Stimulated activated CD4-positive, alpha-beta T cell treated with anti-CD3 and anti-CD28 coated beads, Interleukin-1b, Interleukin-23, amount 100 ng/mL, for 1 hour (primary cell): ENCODE data around the gene DYNC1I1.

Experiments
- DNase-seq, 2 donors: peaks; one replicate each; pipeline ENCODE4 v3.0.0-alpha.2; 2020; ENCODE audit warnings: low read depth in 2 of 2

DYNC1I1 gene

DNA sequence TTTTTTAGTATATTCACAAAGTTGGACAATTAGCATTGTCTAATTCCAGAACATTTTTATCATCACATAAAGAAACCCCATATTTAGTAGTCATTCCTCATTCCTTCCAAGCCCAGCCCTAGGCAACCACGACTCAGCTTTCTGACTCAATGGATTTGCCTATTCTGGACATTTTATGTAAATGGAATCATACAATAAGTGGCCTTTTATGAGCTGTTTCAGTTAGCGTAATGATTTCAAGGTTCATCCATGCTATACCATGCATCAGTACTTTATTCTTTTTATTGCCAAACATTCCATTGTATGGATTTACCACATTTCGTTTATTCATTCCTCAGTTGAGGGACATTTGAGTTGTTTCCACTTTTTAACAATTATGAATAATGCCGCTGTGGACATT is 249.2 kb downstream of the DYNC1I1 start:
- DNase-seq, result no peak

DNA sequence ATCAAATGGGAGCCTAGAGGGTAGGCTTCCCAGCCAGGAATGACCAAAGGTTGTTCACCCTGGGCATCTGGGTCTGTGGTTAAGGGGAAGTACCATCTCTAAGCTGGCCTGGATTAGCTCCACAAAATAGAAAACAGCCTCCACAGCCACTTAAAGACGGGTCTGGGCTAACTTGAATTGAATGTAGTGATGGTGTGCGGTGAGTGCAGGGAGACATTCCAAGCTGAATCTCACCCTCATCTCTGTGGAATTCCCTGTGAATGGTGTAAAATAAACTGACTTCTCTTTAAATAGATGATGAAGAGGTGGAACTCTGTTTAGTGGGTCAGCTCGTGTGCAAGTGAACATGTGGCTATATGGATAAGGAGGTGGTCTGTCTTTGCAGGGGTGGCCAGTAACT is 251.0 kb downstream of the DYNC1I1 start:
- no peak for DNase-seq

DNA sequence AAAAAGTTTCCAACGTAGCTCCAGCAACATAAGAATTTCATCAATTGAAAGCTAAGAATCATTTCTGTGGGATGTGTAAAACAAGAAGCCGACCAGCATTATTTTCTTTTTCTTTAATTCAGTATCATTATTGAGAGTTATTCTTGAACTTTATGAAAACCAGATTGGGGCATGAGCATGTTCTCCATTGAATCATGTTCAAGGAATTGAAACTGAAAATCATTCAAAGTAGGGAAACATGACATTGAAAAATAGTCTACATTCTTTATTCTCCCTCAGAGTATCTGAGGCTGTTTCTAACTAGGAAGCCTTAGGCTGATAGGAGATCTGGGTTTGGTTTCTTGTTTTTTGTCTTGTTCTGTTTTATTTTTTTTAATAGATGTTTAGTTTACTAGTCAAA is 253.7 kb downstream of the DYNC1I1 start:
- DNase-seq, result no peak

DNA sequence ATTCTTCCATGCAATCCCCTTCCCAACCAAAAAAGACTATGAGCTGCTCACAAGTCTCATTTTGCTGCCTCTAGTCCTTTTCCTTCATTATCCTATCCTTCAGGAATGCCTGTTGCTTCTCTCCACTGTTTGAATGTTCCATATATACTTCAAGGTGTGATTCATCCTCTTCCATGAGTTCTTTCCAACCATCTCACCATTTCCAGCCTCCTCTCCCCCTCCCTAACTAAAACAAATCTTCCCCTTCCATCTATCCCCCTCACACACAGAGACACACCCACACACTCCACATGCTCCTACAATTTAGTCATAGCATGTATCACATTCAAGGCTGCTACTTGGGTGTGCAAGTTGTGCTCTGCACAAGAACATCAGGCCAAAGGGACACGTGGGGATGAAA is 254.3 kb downstream of the DYNC1I1 start:
- no peak for DNase-seq

DNA sequence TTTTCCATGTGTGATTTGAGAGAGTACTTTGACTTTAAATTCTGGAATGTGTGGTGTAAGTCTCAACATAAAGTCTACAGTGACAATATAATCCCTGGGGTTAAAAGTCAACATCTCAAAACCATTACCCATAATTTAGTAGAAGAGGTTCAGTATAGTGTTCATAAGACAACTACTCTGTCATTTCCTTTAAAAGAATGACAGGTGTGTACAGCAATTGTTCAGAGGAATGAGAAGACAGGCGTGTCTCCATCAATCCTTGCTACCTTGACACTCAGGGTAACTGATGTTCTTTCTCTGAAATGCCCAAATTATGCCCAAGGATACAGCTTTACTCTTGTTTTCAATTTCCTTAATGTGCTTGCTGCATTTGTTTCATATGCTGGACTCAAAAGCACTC is 256.4 kb downstream of the DYNC1I1 start:
- DNase-seq, result no peak

DNA sequence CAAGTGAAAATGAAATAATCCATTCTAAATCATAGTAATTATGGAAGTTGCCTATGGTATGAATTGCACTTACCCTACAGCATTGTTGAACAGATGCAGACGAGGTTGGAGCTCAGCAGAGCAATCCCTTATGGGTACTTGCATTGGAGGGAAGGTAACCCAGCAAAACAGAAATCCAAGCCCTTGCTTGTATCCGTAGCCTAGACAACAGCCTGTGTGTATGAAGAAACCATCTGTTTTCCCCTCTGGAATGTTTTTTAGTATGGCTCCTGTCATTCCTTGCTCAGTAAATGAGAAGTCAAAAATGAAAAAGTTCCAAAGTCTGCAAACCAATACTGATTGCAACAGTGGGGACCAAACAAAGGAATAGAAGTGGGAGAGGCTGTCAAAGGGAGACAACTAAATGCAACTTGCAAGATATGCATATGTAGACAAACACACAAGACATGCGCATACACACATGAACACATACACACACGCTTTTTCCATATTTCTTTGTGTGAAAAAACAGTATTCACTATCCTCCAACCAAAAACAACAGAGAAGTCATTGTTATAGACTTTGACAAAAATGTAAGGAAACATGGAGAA is 260.8 kb downstream of the DYNC1I1 start:
- DNase-seq, result no peak

DNA sequence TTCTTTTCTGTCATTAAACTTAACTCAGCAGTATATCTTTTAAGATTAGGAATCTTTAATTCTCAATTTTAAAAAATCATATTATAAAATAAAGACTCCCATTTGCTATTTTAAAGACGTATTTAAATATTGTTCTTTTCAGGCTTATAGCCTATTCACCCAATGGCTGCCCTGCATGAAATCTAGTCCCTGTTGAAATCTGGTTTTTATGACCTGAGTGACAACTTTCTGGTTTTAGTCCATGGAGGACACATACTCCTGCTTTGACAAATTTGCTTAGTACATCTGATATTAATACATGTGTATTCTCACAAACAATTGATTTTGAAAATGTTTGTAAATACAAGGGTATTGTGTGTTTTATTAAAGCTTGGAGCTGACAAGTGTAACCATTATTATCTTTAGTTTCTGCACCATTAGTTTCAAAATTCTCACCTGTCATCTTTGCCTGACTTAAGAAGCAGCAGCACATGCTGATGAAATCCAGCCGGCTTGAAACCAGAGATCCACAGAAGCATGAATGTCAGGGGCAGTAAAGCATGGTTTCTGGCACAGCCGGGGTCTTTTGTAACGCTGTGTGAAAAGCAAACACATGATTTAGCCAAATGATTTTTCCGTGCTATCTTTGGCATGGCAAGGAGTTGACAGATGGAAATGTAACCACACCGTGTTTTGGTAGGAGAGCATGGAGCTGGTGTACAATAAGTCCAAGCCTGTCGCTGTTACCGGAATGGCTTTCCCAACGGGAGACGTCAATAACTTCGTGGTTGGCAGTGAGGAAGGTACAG is 262.8 kb downstream of the DYNC1I1 start:
- DNase-seq, result no peak

DNA sequence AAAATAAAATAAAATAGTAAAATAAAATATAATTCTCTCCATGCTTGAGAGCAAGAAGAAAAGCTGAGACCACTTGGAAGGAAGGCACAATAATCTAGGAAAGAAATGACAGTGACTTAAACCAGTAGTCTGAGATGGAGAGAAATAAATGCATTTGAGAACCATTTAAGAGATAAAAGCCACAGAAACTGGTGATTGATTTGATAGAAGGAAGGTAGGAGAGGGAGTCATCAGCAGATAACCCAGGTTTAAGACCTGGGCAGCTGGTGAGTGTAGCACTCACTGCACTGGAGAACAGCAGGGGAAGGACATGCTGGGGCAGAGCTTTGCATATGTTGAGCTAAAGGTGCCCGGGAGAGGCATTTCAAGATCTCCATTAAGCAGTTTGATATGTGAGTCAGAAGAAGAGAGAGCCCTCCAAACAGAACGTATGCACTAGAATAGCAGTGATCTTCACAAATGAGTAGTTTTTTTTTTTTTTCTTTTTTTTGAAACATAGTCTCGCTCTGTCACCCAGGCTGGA is 268.0 kb downstream of the DYNC1I1 start:
- no peak for DNase-seq

DNA sequence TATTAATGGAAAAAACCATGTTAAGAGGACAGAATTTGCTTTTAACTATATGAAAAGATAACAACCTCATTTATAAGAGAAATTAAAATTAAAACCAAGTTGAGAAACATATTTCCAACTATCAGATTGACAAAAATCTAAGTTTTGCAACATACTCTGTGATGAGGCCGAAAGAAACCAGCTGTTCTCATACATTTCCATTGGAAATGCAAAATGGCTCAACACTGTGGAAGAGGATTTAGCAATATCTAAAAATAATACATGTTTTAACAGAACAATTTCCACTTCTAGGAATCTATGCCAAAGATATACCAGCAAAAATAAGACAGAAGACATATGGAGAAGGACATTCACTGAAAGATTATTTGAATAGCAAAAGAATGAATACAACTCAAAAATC is 268.8 kb downstream of the DYNC1I1 start:
- no peak for DNase-seq

DNA sequence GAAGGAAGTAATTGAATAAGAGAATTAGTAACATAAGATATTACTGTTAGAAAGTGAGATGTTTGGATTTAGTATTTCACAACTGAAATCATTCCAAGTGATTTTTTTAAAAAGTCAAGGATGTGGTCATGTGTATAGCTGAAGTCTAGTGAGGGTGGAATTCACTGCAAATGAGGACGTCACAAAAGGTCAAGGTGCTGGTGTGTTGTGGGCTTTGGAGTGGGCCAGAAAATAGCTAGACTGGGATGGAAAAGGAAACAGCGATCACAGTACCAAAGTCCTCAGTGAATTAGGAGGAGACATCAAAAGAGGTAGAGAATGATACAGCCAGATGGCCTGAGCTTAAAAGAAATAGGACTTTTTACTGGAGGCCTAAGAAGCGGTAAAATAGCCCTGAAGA is 272.8 kb downstream of the DYNC1I1 start:
- DNase-seq, result no peak

DNA sequence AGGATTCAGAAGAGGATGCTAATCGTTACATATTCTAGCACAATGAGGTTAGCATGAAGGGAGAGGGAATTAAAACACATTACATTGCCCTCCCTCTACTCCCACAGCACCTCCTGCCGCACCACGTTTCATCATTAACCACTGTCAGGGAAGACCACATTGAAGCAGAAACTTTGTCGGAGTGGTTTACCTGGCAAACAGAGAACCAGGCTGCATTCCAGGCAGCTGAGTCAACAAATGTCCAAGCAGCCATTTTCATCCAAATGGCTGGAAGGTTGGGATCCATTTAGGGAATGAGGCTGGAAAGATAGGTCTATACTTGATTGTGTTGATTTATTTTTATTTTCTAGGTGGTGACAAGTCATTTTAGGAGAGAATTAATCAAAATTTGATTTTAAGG is 273.6 kb downstream of the DYNC1I1 start:
- no peak for DNase-seq

DNA sequence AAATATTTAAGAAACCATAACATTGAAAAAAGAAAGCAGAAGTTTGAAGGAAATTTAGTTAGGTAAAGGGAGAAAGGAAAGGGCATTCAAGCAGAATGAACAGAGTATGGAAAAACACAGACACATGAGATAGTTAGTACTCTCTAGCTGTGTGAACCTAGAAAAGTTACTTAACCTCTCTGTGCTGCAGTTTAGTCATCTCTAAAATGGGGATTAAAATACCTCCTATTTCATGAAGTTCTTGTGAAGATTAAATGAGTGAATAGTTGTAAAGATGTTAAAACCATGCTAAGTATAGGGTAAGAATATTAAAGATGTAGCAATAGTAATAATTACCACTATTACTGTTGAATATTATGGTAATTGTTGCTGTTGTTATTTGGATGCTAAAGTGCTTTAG is 279.9 kb downstream of the DYNC1I1 start:
- DNase-seq, result no peak

DNA sequence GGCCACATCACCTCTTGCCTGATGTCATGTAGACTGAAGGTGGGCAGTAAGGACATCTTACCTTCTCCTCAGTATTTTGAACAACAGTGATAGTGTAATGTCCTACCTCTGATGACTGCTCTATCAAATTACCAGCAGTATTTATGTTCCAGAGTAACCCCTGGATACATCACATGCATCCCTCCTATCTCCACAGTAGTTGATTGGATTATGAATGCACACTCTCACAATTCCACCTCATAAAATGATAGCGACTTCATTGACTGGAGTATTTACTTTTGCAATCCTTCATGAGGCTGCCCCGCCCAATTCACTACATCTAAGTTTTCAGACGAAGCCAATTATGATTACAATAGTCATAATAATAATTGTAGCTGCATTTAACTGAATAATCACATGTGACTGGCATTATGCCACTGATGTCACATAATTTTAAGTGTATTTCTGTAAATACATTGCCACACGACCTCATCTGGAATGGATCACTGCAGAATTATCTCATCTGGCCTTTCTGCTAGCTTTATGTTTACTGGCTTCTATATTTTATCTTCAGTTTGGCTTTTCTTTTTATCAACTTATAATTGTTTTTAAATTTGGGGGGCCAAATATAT is 280.6 kb downstream of the DYNC1I1 start:
- DNase-seq, result no peak

DNA sequence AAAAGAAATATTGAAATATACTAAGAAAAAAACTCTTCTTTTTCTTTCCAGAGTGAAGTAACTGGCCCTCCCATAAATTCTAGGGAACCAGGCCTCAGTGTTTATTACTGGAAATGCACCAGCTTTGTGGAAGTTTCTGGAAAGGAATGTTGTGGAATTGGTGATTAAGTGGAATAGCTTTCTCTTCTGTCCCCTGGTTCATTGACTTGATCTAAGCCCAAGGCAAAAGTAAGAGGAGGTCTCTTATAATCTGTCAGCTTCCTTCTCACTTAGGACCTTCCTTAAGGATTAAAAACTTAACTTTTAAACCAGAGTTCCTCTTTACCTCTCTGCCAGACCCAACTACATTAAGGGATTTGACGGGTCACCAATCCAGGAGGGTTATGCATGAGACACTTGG is 283.4 kb downstream of the DYNC1I1 start:
- no peak for DNase-seq

DNA sequence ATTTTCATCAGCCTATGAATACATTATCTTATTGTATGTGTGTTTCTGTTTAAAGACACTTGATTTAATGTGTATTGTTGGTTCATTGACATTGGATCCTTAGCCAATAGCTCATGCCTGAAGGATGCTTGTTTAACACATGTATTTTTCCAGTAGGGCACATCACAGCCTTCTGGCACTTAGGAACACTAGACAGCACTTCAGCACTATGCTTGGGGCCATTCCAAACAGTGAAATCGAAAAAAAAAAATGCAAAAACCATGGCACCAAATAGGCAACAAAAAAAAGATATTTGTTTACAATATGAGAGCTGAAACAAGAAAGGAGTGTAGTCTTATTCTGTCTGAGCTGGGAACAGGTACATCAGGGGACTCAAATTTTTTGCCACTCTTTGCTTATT is 286.7 kb downstream of the DYNC1I1 start:
- DNase-seq, result no peak

DNA sequence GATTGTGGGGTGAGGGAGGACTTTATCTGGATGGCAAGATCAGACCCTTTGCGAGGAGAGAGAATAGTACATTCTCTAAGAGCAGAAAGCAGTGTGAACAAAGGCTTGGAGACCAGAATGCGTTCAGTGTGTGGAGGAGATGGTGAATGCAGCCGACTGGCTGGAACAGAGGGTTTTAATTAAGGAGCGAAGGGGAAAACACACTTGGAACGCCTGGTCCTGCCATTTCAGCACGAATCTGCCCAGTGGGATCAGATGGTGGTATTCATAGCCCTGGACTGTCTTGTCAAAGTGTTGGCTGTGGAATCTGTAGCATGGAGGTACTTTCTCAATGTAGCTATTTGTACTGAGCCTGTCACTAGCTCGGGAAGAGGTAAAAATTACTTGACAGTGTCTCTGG is 288.7 kb downstream of the DYNC1I1 start:
- no peak for DNase-seq

DNA sequence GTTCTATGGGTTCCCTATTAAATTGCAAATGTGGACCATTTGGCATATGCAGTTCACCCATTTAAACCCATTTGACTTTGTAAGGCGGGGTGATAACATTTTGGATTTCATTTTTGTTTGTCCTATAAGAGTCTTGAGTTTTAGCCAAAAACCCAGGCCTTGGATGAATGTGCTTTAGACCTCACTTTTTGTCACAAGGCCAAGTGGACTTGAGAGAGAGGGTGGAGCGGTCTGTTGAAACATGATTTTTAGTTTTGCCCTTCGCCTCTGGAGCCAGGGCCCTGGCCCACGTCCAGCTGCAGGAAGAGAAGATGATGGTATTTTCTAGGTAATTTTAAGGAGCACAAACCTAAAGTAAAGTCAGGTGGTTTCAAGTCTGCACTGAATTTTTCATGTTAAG is 289.5 kb downstream of the DYNC1I1 start:
- no peak for DNase-seq

DNA sequence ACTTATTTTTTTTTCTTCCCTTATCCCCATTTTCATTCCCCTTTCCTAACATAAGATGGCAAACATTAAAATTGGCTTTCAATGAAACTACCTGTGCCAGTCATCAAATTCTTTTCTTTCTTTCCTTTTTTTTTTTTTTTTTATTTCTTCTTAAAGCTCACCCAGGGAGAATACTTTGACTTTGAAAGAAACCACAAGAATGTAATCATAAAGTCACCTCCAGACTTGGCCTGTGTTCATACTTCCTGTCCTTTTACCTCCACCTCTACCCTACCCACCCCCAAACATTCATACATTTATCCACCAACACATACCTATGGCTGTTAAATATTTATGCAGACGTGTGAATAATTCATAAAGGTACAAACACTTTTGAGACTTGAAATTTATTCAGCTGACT is 295.0 kb downstream of the DYNC1I1 start:
- DNase-seq, result no peak

DNA sequence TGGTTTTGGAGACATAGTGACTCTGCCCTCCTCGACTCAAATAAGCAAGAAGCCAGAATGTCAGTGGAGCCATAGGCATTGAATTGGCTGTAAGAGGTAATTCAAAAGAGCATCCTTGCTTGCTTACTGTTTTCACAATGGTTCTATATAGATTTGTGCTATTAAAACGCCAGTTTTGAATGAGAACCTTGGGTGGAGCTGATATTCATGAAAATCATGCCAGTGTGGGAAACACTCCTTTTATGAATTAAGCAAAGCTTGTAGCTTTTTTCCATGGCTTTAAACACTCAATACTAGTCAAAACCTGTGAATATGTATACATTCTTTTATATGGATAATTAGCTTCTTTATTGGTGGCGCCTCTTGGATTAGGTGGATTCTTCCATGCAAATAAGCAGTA is 297.0 kb downstream of the DYNC1I1 start:
- no peak for DNase-seq

DNA sequence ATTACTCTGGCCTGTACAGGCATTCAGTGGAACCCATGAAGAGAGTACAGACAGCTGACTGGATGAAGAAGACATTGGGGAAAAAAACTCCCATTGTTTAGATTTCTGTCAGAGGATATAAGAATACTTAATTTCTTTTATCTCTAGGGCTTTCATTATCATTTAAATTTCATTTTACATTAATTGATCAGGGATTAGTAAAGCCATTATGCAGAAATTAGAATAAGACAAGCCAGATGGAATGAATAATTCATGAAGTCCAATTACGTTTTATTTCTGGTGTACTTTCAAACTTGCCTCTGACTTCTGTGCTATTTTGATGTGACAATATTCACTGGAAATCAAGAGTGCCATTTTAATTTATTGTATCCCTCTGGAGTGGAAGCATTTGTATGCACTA is 302.5 kb downstream of the DYNC1I1 start:
- no peak for DNase-seq

DNA sequence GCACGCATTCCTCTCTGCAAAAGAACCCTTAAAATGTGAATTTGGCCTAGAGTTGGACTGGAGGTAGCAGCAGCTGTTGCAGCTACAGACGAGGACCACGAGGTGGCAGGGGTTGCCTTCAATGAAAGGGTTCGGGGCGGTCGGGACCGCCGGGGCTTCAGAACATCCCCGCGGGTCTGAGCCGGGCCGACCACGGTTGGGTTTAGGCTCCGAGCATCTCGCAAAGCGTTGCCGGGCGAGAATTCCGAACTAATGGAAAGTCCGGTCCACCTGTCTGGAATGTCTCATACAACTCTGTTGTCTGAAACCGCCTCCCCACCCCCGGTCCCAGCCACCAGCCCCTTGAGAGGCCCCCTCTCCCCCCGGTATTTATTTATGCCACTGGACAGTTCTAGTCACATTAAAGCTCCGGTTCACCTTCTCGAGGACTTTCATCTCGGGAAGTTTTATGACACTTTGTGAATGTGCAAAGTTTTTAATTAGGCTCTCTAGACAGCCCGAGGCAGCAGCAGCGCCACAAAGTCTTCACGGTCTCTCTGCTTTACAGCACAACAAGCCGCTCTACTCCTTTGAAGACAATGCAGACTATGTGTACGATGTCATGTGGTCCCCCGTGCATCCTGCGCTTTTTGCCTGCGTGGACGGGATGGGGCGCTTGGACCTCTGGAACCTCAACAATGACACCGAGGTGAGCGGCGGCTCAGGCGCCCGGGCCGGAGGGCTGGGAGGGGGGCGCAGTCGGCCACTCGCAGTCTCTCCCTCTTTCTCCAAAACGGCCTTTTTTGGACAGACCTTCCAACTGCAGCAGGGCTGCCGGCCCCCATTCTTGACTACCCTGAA is 303.4 kb downstream of the DYNC1I1 start:
- DNase-seq, result peak in 1 of 2 donors; percentile 28

DNA sequence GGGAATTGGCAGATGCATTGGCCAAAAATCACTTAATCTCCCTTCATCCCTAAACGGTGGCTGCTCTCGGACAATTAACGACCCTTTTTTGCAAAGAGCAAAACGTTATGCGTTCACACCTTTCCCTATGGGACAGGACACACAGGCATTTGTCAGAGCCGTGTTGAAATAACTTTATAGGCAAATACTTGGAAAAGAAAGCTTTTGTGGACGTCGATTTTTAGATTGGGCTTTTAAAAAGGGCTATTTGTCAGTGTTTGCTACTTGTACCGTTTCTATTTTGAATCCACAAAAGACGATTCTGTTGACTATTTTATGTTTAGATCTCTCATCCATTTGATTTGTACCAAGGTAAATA is 304.0 kb downstream of the DYNC1I1 start:
- no peak for DNase-seq
